ENCODE measurements around the gene DNAJC18. TPM values are rescaled to one million over a fixed set of nuclear protein-coding genes. Genes with fewer than 3 reads are reported as not detected.

DNAJC18 gene
- total and polyA plus RNA-seq, 2 of the 4 experiments (the other 2 are of a cell fraction) = 8.5 to 11.1 TPM

GRCh38 chr5:139458580-139459407 lies 19.5 kb upstream of the DNAJC18 start:
- BruUV-seq (replicated peaks) = no TSS peak
- TF ChIP-seq CEBPB (IDR thresholded peaks at IDR 0.05; ENCODE audit: low read depth, low read length) = peak; percentile 45; the same call in 1 of the 2 replicates
- no peak for TF ChIP-seq BHLHE40 (IDR thresholded peaks at IDR 0.05; ENCODE audit: low read depth, low read length)
- Histone ChIP-seq H3K9me3 (ENCODE audit: control insufficient read depth, insufficient read depth, low read length) (no peaks in the 10 kb centered on the region), H4K20me1 (ENCODE audit: insufficient read depth, low read length) (no peaks in the 10 kb centered on the region), H4K5ac (ENCODE audit: low read depth, low read length) (peak overlapping the region; percentile 75; the same call in 1 of the 2 replicates), H3K23ac (ENCODE audit: low read depth, low read length) (peak overlapping the region; percentile 29; the same call in 1 of the 2 replicates), H3K27ac (ENCODE audit: insufficient read depth, low read length) (no peak overlapping the region), H3K27me3 (ENCODE audit: control insufficient read depth, insufficient read depth, low read length) (no peaks in the 10 kb centered on the region), H2AFZ (replicated peaks; ENCODE audit: low read length, poor library complexity) (peak overlapping the region; percentile 89), H2BK5ac (ENCODE audit: low read depth, low read length, poor library complexity, severe bottlenecking) (peak overlapping the region; percentile 78), H4K91ac (ENCODE audit: insufficient read depth, low read depth, low read length) (peak overlapping the region; percentile 68; the same call in 1 of the 2 replicates), H3K56ac (ENCODE audit: extremely low read depth, insufficient read depth, low read length) (no peak overlapping the region), H3K9ac (ENCODE audit: low read depth, low read length) (no peak overlapping the region), H2AK5ac (ENCODE audit: low read depth, low read length) (peak overlapping the region; percentile 83), H3K36me3 (ENCODE audit: control insufficient read depth, insufficient read depth, low read length) (no peaks in the 10 kb centered on the region), H2BK20ac (ENCODE audit: low read depth, low read length) (peak overlapping the region; percentile 84), H3K4ac (ENCODE audit: low read depth, low read length) (peak overlapping the region; percentile 90), H3K14ac (replicated peaks; ENCODE audit: low read depth, low read length) (peak overlapping the region; percentile 91), H2AK9ac (replicated peaks; ENCODE audit: low read depth, low read length, poor library complexity) (peak overlapping the region; percentile 83), H2BK120ac (ENCODE audit: low read depth, low read length) (peak overlapping the region; percentile 82), H4K8ac (ENCODE audit: low read depth in 2 of 2, low read length in 2 of 2) (peak overlapping the region in 1 of 2 experiments; percentile 89; a peak in 3 of 4 replicates), H3K9me1 (ENCODE audit: insufficient read depth, low read length) (peaks cover 29% of the 10 kb centered on the region), H3K4me2 (ENCODE audit: low read depth, low read length) (no peak overlapping the region), H3K79me1 (ENCODE audit: low read depth in 1 of 2, low read length in 2 of 2) (no peaks in the 10 kb centered on the region; a peak in 1 of 4 replicates), H2BK15ac (ENCODE audit: low read depth, low read length) (peak overlapping the region; percentile 50; the same call in 1 of the 3 replicates), H3K4me1 (ENCODE audit: control insufficient read depth, insufficient read depth, low read length) (peaks cover 23% of the 10 kb centered on the region), H3K18ac (ENCODE audit: low read depth, low read length) (peak overlapping the region; percentile 61; the same call in 1 of the 2 replicates), H3K4me3 (ENCODE audit: insufficient read depth, low read depth, low read length) (no peak overlapping the region)
- WGBS, 2 experiments (ENCODE audit: extremely low coverage in 2 of 2, insufficient read length in 1 of 2) = no CpG with 5 or more reads among the region's 8 CpGs
- peak; percentile 88 for DNase-seq
- ATAC-seq (ENCODE audit: low read depth) = peak; percentile 61
- POLR2A ChIA-PET (ENCODE audit: unreplicated experiment) = no interaction called here
- dilution Hi-C loops (cut with HindIII; ENCODE audit: low sequenced_read_pairs, unreplicated experiment) = no loop called here
- intact Hi-C loops (cut with micrococcal nuclease) = no loop called here
- in situ Hi-C loops (cut with MboI; ENCODE audit: low sequenced_read_pairs) = no loop called here
- CTCF ChIA-PET = interaction anchor here (0.6 kb wide), 1 partner anchor 88 kb away, joined by 4 read pairs; no protein-coding TSS in a partner anchor
